Measurements from ENCODE around the gene ZC3H10. TPM values are rescaled to one million over a fixed set of nuclear protein-coding genes. Genes with fewer than 3 reads are reported as not detected.

The ZC3H10 gene
- total and polyA plus RNA-seq, 2 of the 13 experiments (the other 11 are each of a cell fraction or from before 2014, with no cell fraction given), result 0.70 to 2.3 TPM

DNA sequence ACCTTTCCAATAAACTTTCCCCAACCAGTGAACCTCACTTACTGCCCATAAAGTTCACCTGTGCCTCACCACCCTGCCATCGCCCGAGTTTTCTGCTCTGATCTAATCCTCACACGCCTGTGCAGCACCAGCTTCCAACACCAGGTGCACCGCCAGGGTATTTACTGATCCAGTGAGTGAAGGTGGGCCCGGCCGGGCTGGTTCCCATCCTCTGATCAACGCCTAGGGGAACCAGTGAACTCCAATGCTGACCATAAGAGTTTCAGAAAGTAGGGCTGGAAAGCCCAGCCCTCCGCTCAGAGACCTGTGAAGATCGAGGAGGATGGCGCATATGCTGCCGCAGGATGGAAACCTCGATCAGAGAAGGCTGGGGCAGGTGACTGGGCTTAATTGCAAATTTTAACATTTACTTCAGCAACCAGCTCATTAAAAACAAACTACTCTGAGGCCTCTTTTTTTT, 33.6 kb downstream of the ZC3H10 start (continued):
- TF ChIP-seq, protein P1, sequence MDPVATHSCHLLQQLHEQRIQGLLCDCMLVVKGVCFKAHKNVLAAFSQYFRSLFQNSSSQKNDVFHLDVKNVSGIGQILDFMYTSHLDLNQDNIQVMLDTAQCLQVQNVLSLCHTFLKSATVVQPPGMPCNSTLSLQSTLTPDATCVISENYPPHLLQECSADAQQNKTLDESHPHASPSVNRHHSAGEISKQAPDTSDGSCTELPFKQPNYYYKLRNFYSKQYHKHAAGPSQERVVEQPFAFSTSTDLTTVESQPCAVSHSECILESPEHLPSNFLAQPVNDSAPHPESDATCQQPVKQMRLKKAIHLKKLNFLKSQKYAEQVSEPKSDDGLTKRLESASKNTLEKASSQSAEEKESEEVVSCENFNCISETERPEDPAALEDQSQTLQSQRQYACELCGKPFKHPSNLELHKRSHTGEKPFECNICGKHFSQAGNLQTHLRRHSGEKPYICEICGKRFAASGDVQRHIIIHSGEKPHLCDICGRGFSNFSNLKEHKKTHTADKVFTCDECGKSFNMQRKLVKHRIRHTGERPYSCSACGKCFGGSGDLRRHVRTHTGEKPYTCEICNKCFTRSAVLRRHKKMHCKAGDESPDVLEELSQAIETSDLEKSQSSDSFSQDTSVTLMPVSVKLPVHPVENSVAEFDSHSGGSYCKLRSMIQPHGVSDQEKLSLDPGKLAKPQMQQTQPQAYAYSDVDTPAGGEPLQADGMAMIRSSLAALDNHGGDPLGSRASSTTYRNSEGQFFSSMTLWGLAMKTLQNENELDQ (CRISPR knock-in tag; IDR thresholded peaks at IDR 0.05; ENCODE audit: borderline replicate concordance), result no peak
- TF ChIP-seq ARNT (IDR thresholded peaks at IDR 0.05), result no peak
- TF ChIP-seq NFRKB (IDR thresholded peaks at IDR 0.05), result no peak
- TF ChIP-seq FOSL2 (CRISPR knock-in tag; IDR thresholded peaks at IDR 0.05), result no peak
- TF ChIP-seq ZNF841 (CRISPR knock-in tag; IDR thresholded peaks at IDR 0.05; ENCODE audit: borderline replicate concordance), result no peak
- TF ChIP-seq RARA (CRISPR knock-in tag; IDR thresholded peaks at IDR 0.05), result no peak
- TF ChIP-seq, protein P2, sequence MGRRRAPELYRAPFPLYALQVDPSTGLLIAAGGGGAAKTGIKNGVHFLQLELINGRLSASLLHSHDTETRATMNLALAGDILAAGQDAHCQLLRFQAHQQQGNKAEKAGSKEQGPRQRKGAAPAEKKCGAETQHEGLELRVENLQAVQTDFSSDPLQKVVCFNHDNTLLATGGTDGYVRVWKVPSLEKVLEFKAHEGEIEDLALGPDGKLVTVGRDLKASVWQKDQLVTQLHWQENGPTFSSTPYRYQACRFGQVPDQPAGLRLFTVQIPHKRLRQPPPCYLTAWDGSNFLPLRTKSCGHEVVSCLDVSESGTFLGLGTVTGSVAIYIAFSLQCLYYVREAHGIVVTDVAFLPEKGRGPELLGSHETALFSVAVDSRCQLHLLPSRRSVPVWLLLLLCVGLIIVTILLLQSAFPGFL (CRISPR knock-in tag; IDR thresholded peaks at IDR 0.05), result no peak
- peak; percentile 54 for TF ChIP-seq POLR2G (IDR thresholded peaks at IDR 0.05; ENCODE audit: low read depth, low read length)
- TF ChIP-seq HOXA7 (CRISPR knock-in tag; IDR thresholded peaks at IDR 0.05), result no peak
- TF ChIP-seq ZNF768 (CRISPR knock-in tag; IDR thresholded peaks at IDR 0.05), result 0 out of 2 replicates have a peak, but pooled peaks have one; percentile 17
- 0 out of 2 replicates have a peak, but pooled peaks have one; percentile 22 for TF ChIP-seq ZBTB38 (CRISPR knock-in tag; IDR thresholded peaks at IDR 0.05)
- no peak for TF ChIP-seq ZNF431 (CRISPR knock-in tag; IDR thresholded peaks at IDR 0.05; ENCODE audit: borderline replicate concordance, low read depth)
- no peak for TF ChIP-seq BRCA1 (CRISPR knock-in tag; IDR thresholded peaks at IDR 0.05)
- TF ChIP-seq HHEX (CRISPR knock-in tag; IDR thresholded peaks at IDR 0.05), result no peak
- no peak for TF ChIP-seq DR1 (CRISPR knock-in tag; IDR thresholded peaks at IDR 0.05)
- TF ChIP-seq, protein P3, sequence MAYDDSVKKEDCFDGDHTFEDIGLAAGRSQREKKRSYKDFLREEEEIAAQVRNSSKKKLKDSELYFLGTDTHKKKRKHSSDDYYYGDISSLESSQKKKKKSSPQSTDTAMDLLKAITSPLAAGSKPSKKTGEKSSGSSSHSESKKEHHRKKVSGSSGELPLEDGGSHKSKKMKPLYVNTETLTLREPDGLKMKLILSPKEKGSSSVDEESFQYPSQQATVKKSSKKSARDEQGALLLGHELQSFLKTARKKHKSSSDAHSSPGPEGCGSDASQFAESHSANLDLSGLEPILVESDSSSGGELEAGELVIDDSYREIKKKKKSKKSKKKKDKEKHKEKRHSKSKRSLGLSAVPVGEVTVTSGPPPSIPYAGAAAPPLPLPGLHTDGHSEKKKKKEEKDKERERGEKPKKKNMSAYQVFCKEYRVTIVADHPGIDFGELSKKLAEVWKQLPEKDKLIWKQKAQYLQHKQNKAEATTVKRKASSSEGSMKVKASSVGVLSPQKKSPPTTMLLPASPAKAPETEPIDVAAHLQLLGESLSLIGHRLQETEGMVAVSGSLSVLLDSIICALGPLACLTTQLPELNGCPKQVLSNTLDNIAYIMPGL (CRISPR knock-in tag; IDR thresholded peaks at IDR 0.05; ENCODE audit: borderline replicate concordance in 1 of 2, low read depth in 1 of 2), result no peak
- no peak for TF ChIP-seq NCOA2 (CRISPR knock-in tag; IDR thresholded peaks at IDR 0.05)
- no peak for TF ChIP-seq ZNF75D (CRISPR knock-in tag; IDR thresholded peaks at IDR 0.05; ENCODE audit: borderline replicate concordance)
- TF ChIP-seq NFIC (IDR thresholded peaks at IDR 0.05; ENCODE audit: low read length), result no peak
- no peak for TF ChIP-seq EHMT2 (IDR thresholded peaks at IDR 0.05; ENCODE audit: borderline replicate concordance, low read depth, low read length)
- peak; percentile 33; the same call in 1 of the 2 replicates for TF ChIP-seq ZNF232 (CRISPR knock-in tag; IDR thresholded peaks at IDR 0.05; ENCODE audit: borderline replicate concordance)
- peak; percentile 14; the same call in 1 of the 2 replicates for TF ChIP-seq ETV5 (CRISPR knock-in tag; IDR thresholded peaks at IDR 0.05; ENCODE audit: borderline replicate concordance)
- no peak for TF ChIP-seq TGIF2 (CRISPR knock-in tag; IDR thresholded peaks at IDR 0.05)
- TF ChIP-seq ZNF354B (CRISPR knock-in tag; IDR thresholded peaks at IDR 0.05), result no peak
- TF ChIP-seq, protein P4, sequence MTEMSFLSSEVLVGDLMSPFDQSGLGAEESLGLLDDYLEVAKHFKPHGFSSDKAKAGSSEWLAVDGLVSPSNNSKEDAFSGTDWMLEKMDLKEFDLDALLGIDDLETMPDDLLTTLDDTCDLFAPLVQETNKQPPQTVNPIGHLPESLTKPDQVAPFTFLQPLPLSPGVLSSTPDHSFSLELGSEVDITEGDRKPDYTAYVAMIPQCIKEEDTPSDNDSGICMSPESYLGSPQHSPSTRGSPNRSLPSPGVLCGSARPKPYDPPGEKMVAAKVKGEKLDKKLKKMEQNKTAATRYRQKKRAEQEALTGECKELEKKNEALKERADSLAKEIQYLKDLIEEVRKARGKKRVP (CRISPR knock-in tag; IDR thresholded peaks at IDR 0.05), result peak in 1 of 2 experiments; percentile 18; a peak in 1 of 4 replicates
- 0 out of 2 replicates have a peak, but pooled peaks have one; percentile 14 for TF ChIP-seq KDM3A (CRISPR knock-in tag; IDR thresholded peaks at IDR 0.05; ENCODE audit: low read depth)
- TF ChIP-seq TARDBP (CRISPR knock-in tag; IDR thresholded peaks at IDR 0.05), result 0 out of 2 replicates have a peak, but pooled peaks have one; percentile 26

Measured in HepG2 (cell line).